HG03521 (cell line): Measurements from ENCODE around the gene ITGB7.
A peak's percentile ranks its signal among the peaks of the same experiment; 100 is the strongest.
"Not testable (repeated sequence)": the region's sequence is repeated elsewhere in the genome, so short reads cannot be mapped to it uniquely, and the experiment has no call there.

Experiments used
- ATAC-seq: cut with Tn5 transposase; IDR thresholded peaks from one replicate; pipeline ENCODE4 v1.9.1; 2021; ENCODE audit warnings: mild to moderate bottlenecking, moderate library complexity; ENCODE audit not compliant: unreplicated experiment

The ITGB7 gene

DNA sequence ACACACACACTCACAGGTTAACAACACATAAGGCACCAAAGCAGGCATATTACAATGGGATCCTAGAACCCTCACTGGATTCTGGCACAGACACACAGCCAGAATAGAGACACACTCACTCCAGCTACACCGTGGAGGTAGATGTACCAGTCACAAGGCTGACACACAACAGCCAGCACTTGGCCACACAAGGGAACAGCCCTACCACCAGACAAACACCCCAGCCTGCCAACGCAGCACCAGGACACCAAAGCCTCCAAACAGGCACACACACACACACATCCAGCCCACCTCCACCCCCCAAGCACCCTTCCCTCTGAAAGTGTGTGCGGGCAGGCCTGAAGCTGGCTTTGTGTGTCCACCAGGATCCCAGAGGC is 10.9 kb upstream of the ITGB7 start:
- ATAC-seq, result no peak

DNA sequence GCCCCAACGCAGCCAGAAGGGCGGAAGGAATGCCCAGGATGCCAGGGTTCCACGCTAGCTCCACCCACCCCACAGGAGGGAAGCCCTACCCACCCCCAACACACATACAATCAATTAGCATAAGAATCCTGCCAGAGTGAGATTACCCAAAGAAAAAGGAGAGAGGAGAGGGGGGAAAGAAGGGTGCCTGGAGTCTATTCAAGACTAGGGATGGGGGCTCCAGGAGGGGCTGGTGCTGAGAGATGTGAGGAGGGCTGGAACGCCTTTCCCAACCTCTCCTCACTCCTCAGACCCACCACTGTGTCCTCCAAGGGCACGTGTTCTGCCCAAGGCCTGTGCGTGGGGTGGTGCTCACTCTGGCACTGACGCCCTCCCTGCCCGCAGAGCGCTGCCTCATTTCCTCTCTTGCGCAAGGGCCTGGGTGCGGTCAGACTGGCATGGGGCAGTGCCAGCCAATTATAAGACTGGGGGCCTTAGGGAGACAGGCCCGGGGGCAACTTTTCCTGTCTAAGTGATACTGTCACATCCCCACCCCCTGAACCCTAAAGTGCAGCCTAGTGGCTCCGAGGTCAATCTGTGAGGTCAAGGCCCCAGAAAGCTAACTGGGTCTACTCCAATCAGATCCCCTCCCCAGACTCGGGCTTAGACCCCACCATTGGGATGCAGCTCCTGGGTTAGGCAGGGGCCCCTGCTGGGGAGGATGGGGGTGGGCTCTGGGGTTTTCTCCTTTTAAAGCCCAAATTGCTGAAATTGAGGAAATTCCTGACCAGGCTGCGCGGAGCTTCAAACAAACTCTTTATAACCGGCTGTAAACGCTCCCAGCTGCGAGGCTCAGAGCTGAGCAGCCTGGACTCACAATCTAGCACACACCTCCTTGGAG is 10.2 kb upstream of the ITGB7 start:
- ATAC-seq, result no peak

- no peak for ATAC-seq
Observed at GRCh38 chr12:53215497-53215896, 8.4 kb upstream of the ITGB7 start.

- ATAC-seq, result no peak
Observed at GRCh38 chr12:53214687-53215455, 7.8 kb upstream of the ITGB7 start.

- no peak for ATAC-seq
Observed at GRCh38 chr12:53214221-53214620, 7.2 kb upstream of the ITGB7 start.

- ATAC-seq, result peak; percentile 39
Observed at GRCh38 chr12:53213348-53213747, 6.3 kb upstream of the ITGB7 start.

GRCh38 chr12:53212931-53213330 is 5.9 kb upstream of the ITGB7 start:
- ATAC-seq, result no peak

GRCh38 chr12:53211476-53212381 is 4.7 kb upstream of the ITGB7 start:
- no peak for ATAC-seq

- no peak for ATAC-seq
Observed at GRCh38 chr12:53210843-53211242, 3.8 kb upstream of the ITGB7 start.

GRCh38 chr12:53208877-53209463 is 1.9 kb upstream of the ITGB7 start:
- ATAC-seq, result peak; percentile 33

- no peak for ATAC-seq
Observed at GRCh38 chr12:53208435-53208834, 1.4 kb upstream of the ITGB7 start.

DNA sequence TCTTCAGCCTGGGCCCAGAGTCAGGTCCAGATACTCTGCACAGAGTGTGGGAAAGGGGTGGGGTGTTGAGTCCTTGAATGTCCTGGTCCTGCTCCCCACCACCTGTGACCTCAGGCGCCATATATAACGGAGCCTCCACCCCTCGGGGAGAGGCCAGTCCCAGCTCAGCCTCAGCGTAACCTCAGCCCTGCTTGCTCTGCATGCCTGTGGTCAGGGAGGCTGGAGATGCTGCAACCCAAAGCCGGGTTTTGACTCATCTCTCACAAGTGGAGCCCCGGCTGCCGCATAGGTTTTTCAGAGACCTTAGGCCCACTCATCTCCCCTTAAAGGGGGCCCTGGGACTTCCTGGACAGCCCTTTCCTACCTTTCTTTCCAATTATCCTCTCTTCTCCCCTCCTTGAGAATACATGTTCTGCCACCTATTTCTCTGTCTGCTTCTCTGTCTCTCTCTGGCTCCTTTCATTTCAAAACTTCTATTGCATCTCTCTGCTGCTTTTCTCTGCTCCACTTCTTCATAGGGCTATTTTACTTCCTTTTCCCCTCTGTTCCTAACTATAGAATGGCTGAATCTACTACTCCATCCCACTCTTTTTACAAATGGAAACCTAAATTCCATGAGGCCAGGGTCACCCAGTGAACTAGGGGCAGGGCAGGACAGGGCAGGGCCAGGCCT is 1.2 kb downstream of the ITGB7 start:
- peak; percentile 71 for ATAC-seq

DNA sequence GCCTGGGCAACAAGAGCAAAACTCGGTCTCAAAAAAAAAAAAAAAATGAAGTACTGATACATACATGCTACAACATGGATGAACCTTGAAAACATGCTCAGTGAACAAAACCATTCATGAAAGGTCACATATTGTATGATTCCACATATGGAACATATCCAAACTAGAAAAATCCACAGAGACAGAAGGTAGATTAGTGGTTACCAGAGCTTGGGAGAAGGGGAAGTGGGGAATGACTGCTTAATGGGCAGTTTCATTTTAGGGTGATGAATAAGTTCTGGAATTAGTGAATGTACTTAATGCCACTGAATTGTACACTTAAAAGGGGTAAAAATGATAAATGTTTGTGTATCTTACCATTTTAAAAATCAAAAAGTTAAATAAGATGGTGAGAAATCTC is 2.7 kb downstream of the ITGB7 start:
- ATAC-seq, result no peak

GRCh38 chr12:53202316-53202715 is 4.7 kb downstream of the ITGB7 start:
- not testable (repeated sequence) for ATAC-seq

- no peak for ATAC-seq
Observed at GRCh38 chr12:53201639-53202038, 5.4 kb downstream of the ITGB7 start.

GRCh38 chr12:53201177-53201541 is 5.9 kb downstream of the ITGB7 start:
- ATAC-seq, result no peak

- peak; percentile 53 for ATAC-seq
Observed at GRCh38 chr12:53200458-53201176, 6.4 kb downstream of the ITGB7 start.

- ATAC-seq, result peak; percentile 7
Observed at GRCh38 chr12:53200107-53200457, 7.0 kb downstream of the ITGB7 start.

GRCh38 chr12:53199700-53200099 is 7.4 kb downstream of the ITGB7 start:
- ATAC-seq, result no peak
